HepG2 (cell line): ENCODE data around the gene E2F3. TPM values are rescaled to one million over a fixed set of nuclear protein-coding genes. Genes with fewer than 3 reads are reported as not detected.

Source experiments
- ATAC-seq: fragments of 200-7000 bp; cut with Tn5 transposase; 3 replicates; pipeline ENCODE4 v1.9.1; 2020; ENCODE audit warnings: mild to moderate bottlenecking, moderate library complexity
- BruUV-seq: library from RNA; stranded (reverse); fragments of 400-500 nt; replicated peaks from 2 replicates; lab custom pipeline; 2021; lab: Mats Ljungman, UMichigan
- CTCF ChIA-PET: fragments of 300-600 bp; formaldehyde crosslinking; extraction: SDS; loops from one replicate; lab custom pipeline; 2021; ENCODE audit warnings: low total read pairs, inconsistent platforms, low intra/inter-chr PET ratio; lab: Yijun Ruan, JAX
- POLR2A ChIA-PET: fragments of 350-600 bp; sonication (Branson Sonifier 250); formaldehyde crosslinking; loops from one replicate; lab custom pipeline; 2020; ENCODE audit warnings: antibody characterized with exemption, inconsistent platforms; lab: Yijun Ruan, JAX
- DNase-seq: peaks from one replicate; pipeline ENCODE4 v3.0.0-alpha.2; 2015; ENCODE audit warnings: low spot score
- FAIRE-seq: peaks from 3 replicates; lab custom pipeline; 2011; peaks lifted over from hg19 to GRCh38; lab: Jason Lieb, UNC
- H2AFZ ChIP-seq: one replicate; pipeline ENCODE4 v1.6.1; 2011; ENCODE audit warnings: low read length, inconsistent platforms
- H3K27ac ChIP-seq: fragments of 300-600 bp; 3 replicates; pipeline ENCODE4 v1.8.0; 2011; ENCODE audit warnings: mixed run types, mild to moderate bottlenecking, mixed read lengths, low read length, inconsistent platforms; ENCODE audit not compliant: insufficient read depth; ENCODE audit errors: extremely low read length
- H3K27me3 ChIP-seq, 2 experiments: fragments of 200-600 bp in 1 of 2; 2 replicates in 1 of 2; 3 replicates in 1 of 2; pipeline versions ENCODE4 v1.6.0 to v1.8.0; 2011; ENCODE audit warnings: low read length in 2 of 2, mild to moderate bottlenecking in 2 of 2, moderate library complexity in 2 of 2, inconsistent platforms in 1 of 2; ENCODE audit not compliant: insufficient read depth in 2 of 2, control insufficient read depth in 1 of 2
- H3K36me3 ChIP-seq, 2 experiments: fragments of 200-600 bp in 1 of 2; replicated peaks in 1 of 2; 2 replicates in 1 of 2; 3 replicates in 1 of 2; pipeline versions ENCODE4 v1.5.1 to v1.8.0; 2011; ENCODE audit warnings: low read length in 2 of 2, inconsistent platforms in 1 of 2; ENCODE audit not compliant: insufficient read depth in 2 of 2, control insufficient read depth in 1 of 2
- H3K4me1 ChIP-seq: 2 replicates; pipeline ENCODE4 v1.5.1; 2012; ENCODE audit warnings: low read length, inconsistent platforms; ENCODE audit not compliant: insufficient read depth
- H3K4me2 ChIP-seq: 2 replicates; pipeline ENCODE4 v1.6.0; 2011; ENCODE audit warnings: low read depth, low read length, inconsistent platforms
- H3K4me3 ChIP-seq, 3 experiments: fragments of 200-600 bp in 1 of 3; sonication (generic), shearing (Covaris generic) in 1 of 3; replicated peaks in 1 of 3; 2 replicates each; pipeline ENCODE4 v1.5.1; 2011 to 2016; ENCODE audit warnings: low read length in 3 of 3, inconsistent platforms in 2 of 3, low read depth in 2 of 3, mild to moderate bottlenecking in 2 of 3, control low read depth in 1 of 3, mixed read lengths in 1 of 3; ENCODE audit not compliant: insufficient read depth in 1 of 3
- H3K79me2 ChIP-seq: one replicate; pipeline ENCODE4 v1.6.1; 2011; ENCODE audit warnings: low read length, inconsistent platforms; ENCODE audit not compliant: insufficient read depth
- H3K9ac ChIP-seq: 2 replicates; pipeline ENCODE4 v1.6.0; 2011; ENCODE audit warnings: mild to moderate bottlenecking, low read depth, low read length, inconsistent platforms; ENCODE audit not compliant: insufficient read depth
- H3K9me3 ChIP-seq: 2 replicates; pipeline ENCODE4 v1.5.1; 2012; ENCODE audit warnings: mild to moderate bottlenecking, low read length
- H4K20me1 ChIP-seq: 2 replicates; pipeline ENCODE4 v1.6.0; 2011; ENCODE audit warnings: inconsistent platforms, mild to moderate bottlenecking, low read length, moderate library complexity; ENCODE audit not compliant: insufficient read depth
- EED ChIP-seq: sonication (generic); formaldehyde crosslinking; IDR thresholded peaks from 2 replicates; pipeline ENCODE4 v1.5.0; 2020; ENCODE audit warnings: mild to moderate bottlenecking, missing genetic modification reagents
- POGZ ChIP-seq: sonication (generic); formaldehyde crosslinking; IDR thresholded peaks from 2 replicates; pipeline ENCODE4 v1.4.0; 2020; ENCODE audit warnings: mild to moderate bottlenecking, missing genetic modification reagents
- RBM22 ChIP-seq: fragments of 200-400 bp; formaldehyde crosslinking; optimal IDR thresholded peaks from 2 replicates; pipeline ENCODE3; 2017; ENCODE audit warnings: mild to moderate bottlenecking, low read length, moderate library complexity
- RFX5 ChIP-seq: IDR thresholded peaks from 2 replicates; pipeline ENCODE4 v1.6.1; 2011; ENCODE audit warnings: low read depth, low read length, improper control_type of control experiment
- ZBTB39 ChIP-seq: sonication (generic); formaldehyde crosslinking; IDR thresholded peaks from 2 replicates; pipeline ENCODE4 v1.5.0; 2020; ENCODE audit warnings: missing genetic modification reagents
- ZNF430 ChIP-seq: sonication (generic); formaldehyde crosslinking; IDR thresholded peaks from 2 replicates; pipeline ENCODE4 v1.9.0; 2021; ENCODE audit warnings: mild to moderate bottlenecking, missing genetic modification reagents
- ZNF674 ChIP-seq: sonication (generic); formaldehyde crosslinking; IDR thresholded peaks from 2 replicates; pipeline ENCODE4 v1.5.0; 2020; ENCODE audit warnings: low read depth, mild to moderate bottlenecking, missing genetic modification reagents
- ZNF768 ChIP-seq: sonication (generic); formaldehyde crosslinking; IDR thresholded peaks from 2 replicates; pipeline ENCODE4 v1.4.0; 2020; ENCODE audit warnings: missing genetic modification reagents
- whole genome bisulfite sequencing: methylation state at CpG from one replicate; pipeline ENCODE4 v1.1.6; 2017; ENCODE audit warnings: low lambda C conversion rate; 5-methylcytosine and 5-hydroxymethylcytosine counted together
- in situ Hi-C: cut with HindIII; loops from 2 replicates; pipeline ENCODE4 v1.10.0; 2017; ENCODE audit warnings: low pct_unique_long_range_greater_than_20kb; ENCODE audit not compliant: extremely low pct_ligation_motif_present
- intact Hi-C: fragments of 100-400 bp; cut with micrococcal nuclease; formaldehyde crosslinking; loops from one replicate; pipeline ENCODE4 v1.10.0; 2022; ENCODE audit not compliant: unreplicated experiment
- polyA plus RNA-seq, 8 experiments: library from polyadenylated mRNA; depleted of rRNA in 3 of 8; stranded (reverse) in 7 of 8; unstranded in 1 of 8; fragments of >200 nt; fragmentation: Illumina TruSeq in 4 of 8; extraction: Trizol in 4 of 8; gene quantifications; 2 replicates each; pipeline versions ENCODE4 v1.2.1 to v1.2.3, GENCODE V29; 2011 to 2016; ENCODE audit warnings: low read depth in 4 of 8, missing spikeins in 1 of 8, mixed read lengths in 1 of 8; ENCODE audit not compliant: insufficient read depth in 1 of 8
- total RNA-seq, 5 experiments: library from RNA; depleted of rRNA; stranded (reverse); fragments of >200 nt; fragmentation: Illumina TruSeq; extraction: Trizol; gene quantifications; 2 replicates each; pipeline ENCODE4 v1.2.3, GENCODE V29; 2016; ENCODE audit warnings: low read depth in 1 of 5

E2F3 gene
- total and polyA plus RNA-seq, 2 of the 13 experiments (the other 11 are each of a cell fraction or from before 2014, with no cell fraction given) = 8.5 to 12.7 TPM

GRCh38 chr6:20415304-20415703, 13.6 kb downstream of the E2F3 start:
- no peaks in the 10 kb centered on the region for H3K9me3 ChIP-seq
- FAIRE-seq (no peak), DNase-seq (no peak), ATAC-seq (no peak)
- no peak overlapping the region for H2AFZ ChIP-seq
- peaks cover 4 to 21% of the 10 kb centered on the region in 2 experiments; a peak in 4 of 5 replicates for H3K36me3 ChIP-seq
- POLR2A ChIA-PET = no interaction called here
- peaks cover 98% of the 10 kb centered on the region for H3K79me2 ChIP-seq
- no peak overlapping the region for H3K9ac ChIP-seq
- H3K4me3 ChIP-seq = no peak overlapping the region
- TF ChIP-seq ZBTB39 (CRISPR knock-in tag) (no peak), EED (CRISPR knock-in tag) (no peak), ZNF430 (no peak)
- intact Hi-C loops = no loop called here
- CTCF ChIA-PET = no interaction called here
- no peak overlapping the region for H3K4me2 ChIP-seq
- H3K4me1 ChIP-seq = peaks cover 26% of the 10 kb centered on the region
- in situ Hi-C loops = no loop called here
- 98% methylated on average over 7 of the region's 7 CpGs for WGBS
- H4K20me1 ChIP-seq = peaks cover 19% of the 10 kb centered on the region
- no peak overlapping the region for H3K27ac ChIP-seq
- BruUV-seq = no TSS peak
- no peaks in the 10 kb centered on the region for H3K27me3 ChIP-seq

- Histone ChIP-seq H2AFZ (no peak overlapping the region), H3K4me3 (no peak overlapping the region), H3K27me3 (no peaks in the 10 kb centered on the region), H3K4me1 (peaks cover 26% of the 10 kb centered on the region), H3K27ac (no peak overlapping the region), H3K36me3 (peaks cover 4 to 26% of the 10 kb centered on the region in 2 experiments; a peak in 4 of 5 replicates), H3K79me2 (peaks cover 98% of the 10 kb centered on the region), H3K4me2 (no peak overlapping the region), H3K9me3 (no peaks in the 10 kb centered on the region), H4K20me1 (peaks cover 16% of the 10 kb centered on the region), H3K9ac (no peak overlapping the region)
- BruUV-seq = no TSS peak
- TF ChIP-seq ZNF674 (CRISPR knock-in tag) = no peak
- no peak for TF ChIP-seq RFX5
- TF ChIP-seq ZNF768 (CRISPR knock-in tag) = no peak
- peak; percentile 33 for TF ChIP-seq RBM22
- no peak for TF ChIP-seq POGZ (CRISPR knock-in tag)
- ATAC-seq = no peak
- no peak for DNase-seq
- POLR2A ChIA-PET = no interaction called here
- no peak for FAIRE-seq
- 88% methylated on average over 6 of the region's 6 CpGs for WGBS
- in situ Hi-C loops = no loop called here
- intact Hi-C loops = no loop called here
- CTCF ChIA-PET = no interaction called here
These were observed 14.2 kb downstream of the E2F3 start for GRCh38 chr6:20415712-20416454.
